ENCODE results near the gene ST3GAL3.

ST3GAL3 gene

DNA sequence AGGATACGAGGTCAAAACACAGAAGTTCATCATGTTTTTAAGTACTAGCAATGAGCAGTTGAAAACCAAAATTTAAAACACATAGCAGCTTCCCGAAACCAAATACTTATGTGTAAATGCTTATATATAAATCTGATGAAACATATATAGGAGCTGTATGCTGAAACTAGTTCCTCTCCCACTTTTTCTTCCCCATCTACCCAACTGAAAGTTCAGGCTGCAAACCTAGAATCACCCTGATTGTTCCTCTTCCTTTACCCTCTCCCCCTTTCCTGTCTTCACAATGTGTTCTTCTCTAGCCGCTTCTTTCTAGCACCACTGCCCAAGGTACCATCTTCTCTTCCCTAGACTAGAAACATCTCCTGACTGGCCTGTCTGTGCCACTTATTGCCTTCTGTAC, 90.6 kb downstream of the ST3GAL3 start:
- Histone ChIP-seq H3K4me3 (ENCODE audit: low read depth, low read length) (no peak overlapping the region), H3K36me3 (ENCODE audit: control insufficient read depth in 2 of 2, insufficient read depth in 1 of 2, low read length in 2 of 2) (no peaks in the 10 kb centered on the region), H3K9me3 (ENCODE audit: control insufficient read depth, insufficient read depth, low read depth, low read length) (no peaks in the 10 kb centered on the region), H3K4me1 (ENCODE audit: control insufficient read depth, insufficient read depth, low read length) (no peaks in the 10 kb centered on the region), H3K27ac (ENCODE audit: extremely low read depth, low read depth, low read length) (no peak overlapping the region)
- CTCF ChIA-PET, result no interaction called here
- POLR2A ChIA-PET, result no interaction called here
- TF ChIP-seq ZNF404 (tag by site-specific recombination; IDR thresholded peaks at IDR 0.05) (no peak), ZNF302 (tag by site-specific recombination; IDR thresholded peaks at IDR 0.05; ENCODE audit: low read depth) (no peak), ZSCAN16 (tag by site-specific recombination; IDR thresholded peaks at IDR 0.05) (no peak)
- TF ChIP-seq, protein P1, sequence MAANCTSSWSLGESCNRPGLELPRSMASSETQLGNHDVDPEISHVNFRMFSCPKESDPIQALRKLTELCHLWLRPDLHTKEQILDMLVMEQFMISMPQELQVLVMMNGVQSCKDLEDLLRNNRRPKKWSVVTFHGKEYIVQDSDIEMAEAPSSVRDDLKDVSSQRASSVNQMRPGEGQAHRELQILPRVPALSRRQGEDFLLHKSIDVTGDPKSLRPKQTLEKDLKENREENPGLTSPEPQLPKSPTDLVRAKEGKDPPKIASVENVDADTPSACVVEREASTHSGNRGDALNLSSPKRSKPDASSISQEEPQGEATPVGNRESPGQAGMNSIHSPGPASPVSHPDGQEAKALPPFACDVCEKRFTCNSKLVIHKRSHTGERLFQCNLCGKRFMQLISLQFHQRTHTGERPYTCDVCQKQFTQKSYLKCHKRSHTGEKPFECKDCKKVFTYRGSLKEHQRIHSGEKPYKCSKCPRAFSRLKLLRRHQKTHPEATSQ (tag by site-specific recombination; IDR thresholded peaks at IDR 0.05), result no peak

DNA sequence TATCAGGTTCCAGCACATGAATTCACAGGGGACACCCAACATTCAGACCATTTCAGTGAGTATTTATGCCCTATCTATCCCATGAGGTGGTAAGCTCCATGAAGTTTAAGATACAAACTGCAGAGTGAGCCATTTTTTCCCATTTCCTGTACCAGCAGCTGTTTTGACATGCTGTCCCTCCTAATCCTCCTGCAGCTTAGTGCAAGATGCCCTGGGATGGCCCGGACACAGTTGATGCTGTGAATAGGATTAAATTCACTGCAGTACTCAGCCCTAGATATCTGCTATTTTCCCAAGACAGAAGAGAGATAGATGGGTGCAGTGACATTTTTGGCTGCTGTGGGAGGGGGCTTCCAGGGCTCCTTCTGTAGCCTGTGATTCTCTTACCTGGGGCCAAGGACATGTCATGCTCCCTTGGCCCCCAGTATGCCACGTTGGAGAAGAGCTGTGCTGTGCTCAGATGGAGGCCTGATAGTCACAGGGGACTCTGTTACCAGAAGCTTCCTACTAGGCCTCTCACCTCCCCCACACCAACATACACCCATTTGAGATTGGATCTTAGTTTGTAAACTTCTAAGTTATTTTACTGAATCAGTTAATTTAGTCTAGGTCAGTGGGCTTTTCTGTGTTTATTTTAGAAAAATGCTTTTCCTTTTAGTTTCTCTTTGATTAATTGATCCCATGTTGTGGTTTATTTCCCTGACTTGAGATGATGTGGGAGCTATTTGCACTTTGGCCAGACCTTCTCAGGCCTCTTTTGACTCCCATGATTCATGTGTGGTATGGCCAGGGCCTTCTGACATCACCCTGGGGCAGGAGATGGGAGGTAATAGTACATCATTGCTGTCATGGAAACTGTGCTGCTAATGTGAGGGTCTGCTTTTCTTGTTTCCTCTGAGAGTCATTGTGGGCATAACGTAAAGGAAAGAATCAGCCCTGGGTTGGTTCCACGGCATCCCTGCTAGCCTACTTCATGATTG, 92.6 kb downstream of the ST3GAL3 start:
- POLR2A ChIA-PET, result no interaction called here
- CTCF ChIA-PET, result interaction anchor here (0.6 to 1.9 kb wide), 2 partner anchors 36 to 94 kb away, joined by 4 to 7 read pairs; no protein-coding TSS in a partner anchor
- H3K36me3 ChIP-seq (ENCODE audit: control insufficient read depth in 2 of 2, insufficient read depth in 1 of 2, low read length in 2 of 2), result no peaks in the 10 kb centered on the region
- no peaks in the 10 kb centered on the region for H3K4me1 ChIP-seq (ENCODE audit: control insufficient read depth, insufficient read depth, low read length)
- H3K9me3 ChIP-seq (ENCODE audit: control insufficient read depth, insufficient read depth, low read depth, low read length), result no peaks in the 10 kb centered on the region
- no peak overlapping the region for H3K4me3 ChIP-seq (ENCODE audit: low read depth, low read length)
- H3K27ac ChIP-seq (ENCODE audit: extremely low read depth, low read depth, low read length), result no peak overlapping the region
- TF ChIP-seq ZNF571 (tag by site-specific recombination; IDR thresholded peaks at IDR 0.05), result no peak
- TF ChIP-seq KLF10 (tag by site-specific recombination; IDR thresholded peaks at IDR 0.05), result no peak
- no peak for TF ChIP-seq ZNF514 (tag by site-specific recombination; IDR thresholded peaks at IDR 0.05)
- TF ChIP-seq ZNF777 (tag by site-specific recombination; IDR thresholded peaks at IDR 0.05; ENCODE audit: borderline replicate concordance), result no peak
- TF ChIP-seq, protein P2, sequence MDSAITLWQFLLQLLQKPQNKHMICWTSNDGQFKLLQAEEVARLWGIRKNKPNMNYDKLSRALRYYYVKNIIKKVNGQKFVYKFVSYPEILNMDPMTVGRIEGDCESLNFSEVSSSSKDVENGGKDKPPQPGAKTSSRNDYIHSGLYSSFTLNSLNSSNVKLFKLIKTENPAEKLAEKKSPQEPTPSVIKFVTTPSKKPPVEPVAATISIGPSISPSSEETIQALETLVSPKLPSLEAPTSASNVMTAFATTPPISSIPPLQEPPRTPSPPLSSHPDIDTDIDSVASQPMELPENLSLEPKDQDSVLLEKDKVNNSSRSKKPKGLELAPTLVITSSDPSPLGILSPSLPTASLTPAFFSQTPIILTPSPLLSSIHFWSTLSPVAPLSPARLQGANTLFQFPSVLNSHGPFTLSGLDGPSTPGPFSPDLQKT (IDR thresholded peaks at IDR 0.05; ENCODE audit: borderline replicate concordance, low read depth, low read length), result no peak
- TF ChIP-seq, protein P3, sequence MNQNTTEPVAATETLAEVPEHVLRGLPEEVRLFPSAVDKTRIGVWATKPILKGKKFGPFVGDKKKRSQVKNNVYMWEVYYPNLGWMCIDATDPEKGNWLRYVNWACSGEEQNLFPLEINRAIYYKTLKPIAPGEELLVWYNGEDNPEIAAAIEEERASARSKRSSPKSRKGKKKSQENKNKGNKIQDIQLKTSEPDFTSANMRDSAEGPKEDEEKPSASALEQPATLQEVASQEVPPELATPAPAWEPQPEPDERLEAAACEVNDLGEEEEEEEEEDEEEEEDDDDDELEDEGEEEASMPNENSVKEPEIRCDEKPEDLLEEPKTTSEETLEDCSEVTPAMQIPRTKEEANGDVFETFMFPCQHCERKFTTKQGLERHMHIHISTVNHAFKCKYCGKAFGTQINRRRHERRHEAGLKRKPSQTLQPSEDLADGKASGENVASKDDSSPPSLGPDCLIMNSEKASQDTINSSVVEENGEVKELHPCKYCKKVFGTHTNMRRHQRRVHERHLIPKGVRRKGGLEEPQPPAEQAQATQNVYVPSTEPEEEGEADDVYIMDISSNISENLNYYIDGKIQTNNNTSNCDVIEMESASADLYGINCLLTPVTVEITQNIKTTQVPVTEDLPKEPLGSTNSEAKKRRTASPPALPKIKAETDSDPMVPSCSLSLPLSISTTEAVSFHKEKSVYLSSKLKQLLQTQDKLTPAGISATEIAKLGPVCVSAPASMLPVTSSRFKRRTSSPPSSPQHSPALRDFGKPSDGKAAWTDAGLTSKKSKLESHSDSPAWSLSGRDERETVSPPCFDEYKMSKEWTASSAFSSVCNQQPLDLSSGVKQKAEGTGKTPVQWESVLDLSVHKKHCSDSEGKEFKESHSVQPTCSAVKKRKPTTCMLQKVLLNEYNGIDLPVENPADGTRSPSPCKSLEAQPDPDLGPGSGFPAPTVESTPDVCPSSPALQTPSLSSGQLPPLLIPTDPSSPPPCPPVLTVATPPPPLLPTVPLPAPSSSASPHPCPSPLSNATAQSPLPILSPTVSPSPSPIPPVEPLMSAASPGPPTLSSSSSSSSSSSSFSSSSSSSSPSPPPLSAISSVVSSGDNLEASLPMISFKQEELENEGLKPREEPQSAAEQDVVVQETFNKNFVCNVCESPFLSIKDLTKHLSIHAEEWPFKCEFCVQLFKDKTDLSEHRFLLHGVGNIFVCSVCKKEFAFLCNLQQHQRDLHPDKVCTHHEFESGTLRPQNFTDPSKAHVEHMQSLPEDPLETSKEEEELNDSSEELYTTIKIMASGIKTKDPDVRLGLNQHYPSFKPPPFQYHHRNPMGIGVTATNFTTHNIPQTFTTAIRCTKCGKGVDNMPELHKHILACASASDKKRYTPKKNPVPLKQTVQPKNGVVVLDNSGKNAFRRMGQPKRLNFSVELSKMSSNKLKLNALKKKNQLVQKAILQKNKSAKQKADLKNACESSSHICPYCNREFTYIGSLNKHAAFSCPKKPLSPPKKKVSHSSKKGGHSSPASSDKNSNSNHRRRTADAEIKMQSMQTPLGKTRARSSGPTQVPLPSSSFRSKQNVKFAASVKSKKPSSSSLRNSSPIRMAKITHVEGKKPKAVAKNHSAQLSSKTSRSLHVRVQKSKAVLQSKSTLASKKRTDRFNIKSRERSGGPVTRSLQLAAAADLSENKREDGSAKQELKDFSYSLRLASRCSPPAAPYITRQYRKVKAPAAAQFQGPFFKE (tag by site-specific recombination; IDR thresholded peaks at IDR 0.05; ENCODE audit: borderline replicate concordance), result no peak
- TF ChIP-seq, protein P4, sequence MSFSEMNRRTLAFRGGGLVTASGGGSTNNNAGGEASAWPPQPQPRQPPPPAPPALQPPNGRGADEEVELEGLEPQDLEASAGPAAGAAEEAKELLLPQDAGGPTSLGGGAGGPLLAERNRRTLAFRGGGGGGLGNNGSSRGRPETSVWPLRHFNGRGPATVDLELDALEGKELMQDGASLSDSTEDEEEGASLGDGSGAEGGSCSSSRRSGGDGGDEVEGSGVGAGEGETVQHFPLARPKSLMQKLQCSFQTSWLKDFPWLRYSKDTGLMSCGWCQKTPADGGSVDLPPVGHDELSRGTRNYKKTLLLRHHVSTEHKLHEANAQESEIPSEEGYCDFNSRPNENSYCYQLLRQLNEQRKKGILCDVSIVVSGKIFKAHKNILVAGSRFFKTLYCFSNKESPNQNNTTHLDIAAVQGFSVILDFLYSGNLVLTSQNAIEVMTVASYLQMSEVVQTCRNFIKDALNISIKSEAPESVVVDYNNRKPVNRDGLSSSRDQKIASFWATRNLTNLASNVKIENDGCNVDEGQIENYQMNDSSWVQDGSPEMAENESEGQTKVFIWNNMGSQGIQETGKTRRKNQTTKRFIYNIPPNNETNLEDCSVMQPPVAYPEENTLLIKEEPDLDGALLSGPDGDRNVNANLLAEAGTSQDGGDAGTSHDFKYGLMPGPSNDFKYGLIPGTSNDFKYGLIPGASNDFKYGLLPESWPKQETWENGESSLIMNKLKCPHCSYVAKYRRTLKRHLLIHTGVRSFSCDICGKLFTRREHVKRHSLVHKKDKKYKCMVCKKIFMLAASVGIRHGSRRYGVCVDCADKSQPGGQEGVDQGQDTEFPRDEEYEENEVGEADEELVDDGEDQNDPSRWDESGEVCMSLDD (tag by site-specific recombination; IDR thresholded peaks at IDR 0.05), result no peak
- no peak for TF ChIP-seq GLIS1 (tag by site-specific recombination; IDR thresholded peaks at IDR 0.05)
- TF ChIP-seq, protein P5, sequence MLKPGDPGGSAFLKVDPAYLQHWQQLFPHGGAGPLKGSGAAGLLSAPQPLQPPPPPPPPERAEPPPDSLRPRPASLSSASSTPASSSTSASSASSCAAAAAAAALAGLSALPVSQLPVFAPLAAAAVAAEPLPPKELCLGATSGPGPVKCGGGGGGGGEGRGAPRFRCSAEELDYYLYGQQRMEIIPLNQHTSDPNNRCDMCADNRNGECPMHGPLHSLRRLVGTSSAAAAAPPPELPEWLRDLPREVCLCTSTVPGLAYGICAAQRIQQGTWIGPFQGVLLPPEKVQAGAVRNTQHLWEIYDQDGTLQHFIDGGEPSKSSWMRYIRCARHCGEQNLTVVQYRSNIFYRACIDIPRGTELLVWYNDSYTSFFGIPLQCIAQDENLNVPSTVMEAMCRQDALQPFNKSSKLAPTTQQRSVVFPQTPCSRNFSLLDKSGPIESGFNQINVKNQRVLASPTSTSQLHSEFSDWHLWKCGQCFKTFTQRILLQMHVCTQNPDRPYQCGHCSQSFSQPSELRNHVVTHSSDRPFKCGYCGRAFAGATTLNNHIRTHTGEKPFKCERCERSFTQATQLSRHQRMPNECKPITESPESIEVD (tag by site-specific recombination; IDR thresholded peaks at IDR 0.05), result no peak
- no peak for TF ChIP-seq MZF1 (tag by site-specific recombination; IDR thresholded peaks at IDR 0.05; ENCODE audit: borderline replicate concordance)
- TF ChIP-seq ZNF776 (tag by site-specific recombination; IDR thresholded peaks at IDR 0.05; ENCODE audit: borderline replicate concordance), result no peak
- TF ChIP-seq ZBTB48 (tag by site-specific recombination; IDR thresholded peaks at IDR 0.05), result no peak
- TF ChIP-seq ZNF548 (tag by site-specific recombination; IDR thresholded peaks at IDR 0.05), result no peak
- no peak for TF ChIP-seq ZNF416 (tag by site-specific recombination; IDR thresholded peaks at IDR 0.05)
- TF ChIP-seq, protein P6, sequence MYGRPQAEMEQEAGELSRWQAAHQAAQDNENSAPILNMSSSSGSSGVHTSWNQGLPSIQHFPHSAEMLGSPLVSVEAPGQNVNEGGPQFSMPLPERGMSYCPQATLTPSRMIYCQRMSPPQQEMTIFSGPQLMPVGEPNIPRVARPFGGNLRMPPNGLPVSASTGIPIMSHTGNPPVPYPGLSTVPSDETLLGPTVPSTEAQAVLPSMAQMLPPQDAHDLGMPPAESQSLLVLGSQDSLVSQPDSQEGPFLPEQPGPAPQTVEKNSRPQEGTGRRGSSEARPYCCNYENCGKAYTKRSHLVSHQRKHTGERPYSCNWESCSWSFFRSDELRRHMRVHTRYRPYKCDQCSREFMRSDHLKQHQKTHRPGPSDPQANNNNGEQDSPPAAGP (tag by site-specific recombination; IDR thresholded peaks at IDR 0.05), result no peak
